ENCODE data around the gene HPCAL1.

HPCAL1 gene

GRCh38 chr2:10476723-10477442 lies 174.2 kb downstream of the HPCAL1 start:
- Mint-ChIP-seq H3K4me1 (ENCODE audit: low read depth) (no peaks in the 10 kb centered on the region), H3K9me3 (no peaks in the 10 kb centered on the region), H3K4me3 (no peak overlapping the region), H3K27ac (no peak overlapping the region), H3K36me3 (ENCODE audit: low read depth) (no peaks in the 10 kb centered on the region), H3K27me3 (peaks cover 12% of the 10 kb centered on the region)
- intact Hi-C loops (cut with micrococcal nuclease): no loop called here

Measured in dendritic cell treated with granulocyte-macrophage colony-stimulating factor and Interleukin-4, amounts not matched to agents 40 ng/mL and 50 ng/mL, for 4 days (primary cell).